ENCODE results near the gene TLE6. TPM values are rescaled to one million over a fixed set of nuclear protein-coding genes. Genes with fewer than 3 reads are reported as not detected.
"Not testable (repeated sequence)": the region's sequence is repeated elsewhere in the genome, so short reads cannot be mapped to it uniquely, and the experiment has no call there.

Gene TLE6
- total RNA-seq, 1 donor from 2014 or later = not detected

DNA sequence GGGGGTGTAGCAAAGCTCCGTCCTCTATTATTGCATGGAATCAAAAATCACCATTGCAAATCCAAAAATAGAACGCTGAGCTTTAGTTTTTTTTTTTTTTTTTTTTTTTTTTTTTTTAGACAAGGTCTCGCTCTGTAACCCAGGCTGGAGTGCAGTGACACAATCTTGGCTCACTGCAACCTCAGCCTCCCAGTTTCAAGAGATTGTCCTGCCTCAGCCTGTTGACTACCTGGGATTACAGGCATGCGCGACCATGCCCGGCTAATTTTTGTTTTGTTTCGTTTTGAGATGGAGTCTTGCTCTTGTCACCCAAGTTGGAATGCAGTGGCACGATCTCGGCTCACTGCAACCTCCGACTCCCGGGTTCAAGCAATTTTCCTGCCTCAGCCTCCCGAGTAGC, 17.2 kb upstream of the TLE6 start:
- TF ChIP-seq, protein P1, sequence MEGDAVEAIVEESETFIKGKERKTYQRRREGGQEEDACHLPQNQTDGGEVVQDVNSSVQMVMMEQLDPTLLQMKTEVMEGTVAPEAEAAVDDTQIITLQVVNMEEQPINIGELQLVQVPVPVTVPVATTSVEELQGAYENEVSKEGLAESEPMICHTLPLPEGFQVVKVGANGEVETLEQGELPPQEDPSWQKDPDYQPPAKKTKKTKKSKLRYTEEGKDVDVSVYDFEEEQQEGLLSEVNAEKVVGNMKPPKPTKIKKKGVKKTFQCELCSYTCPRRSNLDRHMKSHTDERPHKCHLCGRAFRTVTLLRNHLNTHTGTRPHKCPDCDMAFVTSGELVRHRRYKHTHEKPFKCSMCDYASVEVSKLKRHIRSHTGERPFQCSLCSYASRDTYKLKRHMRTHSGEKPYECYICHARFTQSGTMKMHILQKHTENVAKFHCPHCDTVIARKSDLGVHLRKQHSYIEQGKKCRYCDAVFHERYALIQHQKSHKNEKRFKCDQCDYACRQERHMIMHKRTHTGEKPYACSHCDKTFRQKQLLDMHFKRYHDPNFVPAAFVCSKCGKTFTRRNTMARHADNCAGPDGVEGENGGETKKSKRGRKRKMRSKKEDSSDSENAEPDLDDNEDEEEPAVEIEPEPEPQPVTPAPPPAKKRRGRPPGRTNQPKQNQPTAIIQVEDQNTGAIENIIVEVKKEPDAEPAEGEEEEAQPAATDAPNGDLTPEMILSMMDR (IDR thresholded peaks at IDR 0.05; ENCODE audit: insufficient read depth, low read length, severe bottlenecking) = no peak
- Histone ChIP-seq H3K4me3 (ENCODE audit: low read depth, low read length) (no peak overlapping the region), H3K27me3 (ENCODE audit: control insufficient read depth, insufficient read depth, low read length) (no peaks in the 10 kb centered on the region)

DNA sequence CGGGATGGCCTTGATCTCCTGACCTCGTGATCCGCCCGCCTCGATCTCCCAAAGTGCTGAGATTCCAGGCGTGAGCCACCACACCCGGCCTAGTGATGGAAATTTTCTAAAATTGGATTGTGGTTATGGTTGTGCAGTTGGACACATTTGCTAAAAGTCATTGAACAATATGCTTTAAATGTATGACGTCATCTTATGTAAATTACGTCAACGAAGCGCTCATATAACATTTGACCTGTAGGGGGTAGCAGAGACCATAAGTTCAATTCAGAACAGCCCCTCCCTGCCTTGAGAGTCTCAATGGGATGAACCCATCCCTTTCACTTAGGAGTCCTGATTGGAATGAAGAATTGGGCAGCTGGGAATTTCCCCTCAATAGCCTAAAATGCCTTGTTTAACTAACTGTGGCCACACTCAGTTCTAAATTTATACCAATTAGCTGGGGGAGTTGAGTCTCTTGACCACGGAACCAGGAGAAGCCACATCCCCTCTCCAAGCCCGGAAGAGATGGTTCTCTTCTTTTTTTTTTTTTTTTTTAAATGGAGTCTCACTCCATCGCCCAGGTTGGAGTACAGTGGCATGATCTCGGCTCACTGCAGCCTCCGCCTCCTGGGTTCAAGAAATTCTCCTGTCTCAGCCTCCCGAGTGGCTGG, 15.2 kb upstream of the TLE6 start:
- peak; percentile 75 for DNase-seq (ENCODE audit: low read depth)
- TF ChIP-seq, protein P1 (IDR thresholded peaks at IDR 0.05; ENCODE audit: insufficient read depth, low read length, severe bottlenecking) = peak; percentile 49
- no peak for FAIRE-seq
- no peak overlapping the region for H3K4me3 ChIP-seq (ENCODE audit: low read depth, low read length)
- no peaks in the 10 kb centered on the region for H3K27me3 ChIP-seq (ENCODE audit: control insufficient read depth, insufficient read depth, low read length)
- no peaks in the 10 kb centered on the region for H3K36me3 ChIP-seq (ENCODE audit: control insufficient read depth, insufficient read depth, low read length)

More for the DNA sequence above, 17.2 kb upstream of the TLE6 start:
- DNase-seq (ENCODE audit: low read depth) (no peak), FAIRE-seq (no peak)
- H3K36me3 ChIP-seq (ENCODE audit: control insufficient read depth, insufficient read depth, low read length) = no peaks in the 10 kb centered on the region

DNA sequence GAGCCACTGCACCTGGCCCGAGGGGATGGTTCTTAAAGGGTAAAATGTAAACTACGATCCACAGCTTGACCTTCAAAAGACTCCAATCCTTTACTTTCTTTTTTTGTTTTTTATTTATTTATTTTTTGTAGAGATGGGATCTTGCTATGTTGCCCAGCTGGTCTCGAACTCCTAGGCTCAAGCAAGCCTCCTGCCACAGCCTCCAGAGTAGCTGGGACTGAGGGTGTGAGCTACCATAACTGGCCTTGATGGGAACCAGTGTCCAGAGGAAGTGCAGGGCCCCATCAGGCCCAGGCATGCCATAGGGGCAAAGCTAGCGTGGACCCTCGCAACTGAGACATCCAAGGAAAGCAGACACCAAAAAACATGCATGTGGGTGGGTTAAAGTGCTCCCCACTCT, 14.2 kb upstream of the TLE6 start:
- Histone ChIP-seq H3K4me3 (ENCODE audit: low read depth, low read length) (no peak overlapping the region), H3K36me3 (ENCODE audit: control insufficient read depth, insufficient read depth, low read length) (no peaks in the 10 kb centered on the region), H3K27me3 (ENCODE audit: control insufficient read depth, insufficient read depth, low read length) (no peaks in the 10 kb centered on the region)
- TF ChIP-seq, protein P1 (IDR thresholded peaks at IDR 0.05; ENCODE audit: insufficient read depth, low read length, severe bottlenecking) = no peak
- DNase-seq (ENCODE audit: low read depth) (no peak), FAIRE-seq (no peak)

DNA sequence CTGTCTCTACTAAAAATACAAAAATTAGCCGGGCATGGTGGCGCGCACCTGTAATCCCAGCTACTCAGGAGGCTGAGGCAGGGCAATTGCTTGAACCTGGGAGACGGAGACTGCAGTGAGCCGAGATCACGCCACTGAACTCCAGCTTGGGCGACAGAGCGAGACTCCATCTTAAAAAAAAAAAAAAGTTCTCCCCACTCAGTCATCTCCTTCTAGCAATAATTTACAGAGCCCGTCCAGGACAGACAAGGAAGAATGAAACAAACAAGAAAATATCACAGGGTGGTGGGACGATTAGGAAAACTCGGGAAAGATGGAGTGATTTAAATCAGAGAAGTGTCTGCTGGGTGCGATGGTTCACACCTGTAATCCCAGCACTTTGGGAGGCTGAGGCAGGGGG, 13.7 kb upstream of the TLE6 start:
- H3K4me3 ChIP-seq (ENCODE audit: low read depth, low read length) = not testable (repeated sequence)

DNA sequence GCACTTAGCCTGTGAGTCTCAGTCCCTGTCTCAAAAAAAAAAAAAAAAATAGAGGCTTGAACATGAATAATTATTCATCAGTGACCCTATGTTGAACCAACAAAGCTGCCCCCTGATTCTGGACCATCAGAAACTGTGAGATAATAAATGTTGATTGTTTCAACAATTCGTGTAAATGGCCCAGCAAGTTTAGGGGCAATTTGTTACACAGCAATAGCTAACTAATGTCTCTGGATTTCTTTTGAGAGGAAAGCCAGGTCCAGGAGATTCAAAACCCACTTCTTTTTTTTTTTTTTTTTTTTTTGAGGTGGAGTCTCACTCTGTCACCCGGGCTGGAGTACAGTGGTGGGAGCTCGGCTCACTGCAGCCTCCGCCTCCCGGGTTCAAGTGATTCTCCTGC, 12.5 kb upstream of the TLE6 start:
- no peak for FAIRE-seq
- no peak overlapping the region for H3K4me3 ChIP-seq (ENCODE audit: low read depth, low read length)

More for the DNA sequence above, 13.7 kb upstream of the TLE6 start:
- not testable (repeated sequence) for DNase-seq (ENCODE audit: low read depth); FAIRE-seq; H3K36me3 ChIP-seq (ENCODE audit: control insufficient read depth, insufficient read depth, low read length); H3K27me3 ChIP-seq (ENCODE audit: control insufficient read depth, insufficient read depth, low read length)

DNA sequence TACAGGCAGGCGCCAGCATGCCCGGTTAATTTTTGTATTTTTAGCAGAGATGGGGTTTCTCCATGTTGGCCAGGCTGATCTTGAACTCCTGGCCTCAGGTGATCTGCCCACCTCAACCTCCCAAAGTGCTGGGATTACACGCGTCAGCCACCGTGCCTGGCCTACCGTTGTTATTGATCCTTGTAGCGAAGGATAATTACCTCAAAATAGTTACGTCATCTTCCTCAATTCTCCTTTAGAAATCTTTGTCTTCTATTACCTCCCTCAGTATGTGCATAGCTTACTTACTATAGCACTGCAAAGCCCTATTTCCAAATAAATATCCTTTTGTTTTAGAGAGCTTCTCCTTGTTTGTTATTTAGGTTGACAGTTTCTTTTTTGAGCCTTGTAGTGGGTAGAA, 9.4 kb upstream of the TLE6 start:
- Histone ChIP-seq H3K27me3 (ENCODE audit: control insufficient read depth, insufficient read depth, low read length) (no peaks in the 10 kb centered on the region), H3K4me3 (ENCODE audit: low read depth, low read length) (no peak overlapping the region), H3K36me3 (ENCODE audit: control insufficient read depth, insufficient read depth, low read length) (no peaks in the 10 kb centered on the region)
- FAIRE-seq = no peak
- TF ChIP-seq, protein P1 (IDR thresholded peaks at IDR 0.05; ENCODE audit: insufficient read depth, low read length, severe bottlenecking) = no peak
- no peak for DNase-seq (ENCODE audit: low read depth)

More for the DNA sequence above, 12.5 kb upstream of the TLE6 start:
- no peak for DNase-seq (ENCODE audit: low read depth)
- TF ChIP-seq, protein P1 (IDR thresholded peaks at IDR 0.05; ENCODE audit: insufficient read depth, low read length, severe bottlenecking) = no peak
- no peaks in the 10 kb centered on the region for H3K36me3 ChIP-seq (ENCODE audit: control insufficient read depth, insufficient read depth, low read length)
- no peaks in the 10 kb centered on the region for H3K27me3 ChIP-seq (ENCODE audit: control insufficient read depth, insufficient read depth, low read length)

Data from bronchial epithelial cell (primary cell).